Suprapubic skin (tissue), 4 donors: ENCODE results near the gene HIPK3.

Experiments
- EP300 ChIP-seq: sonication (generic); formaldehyde crosslinking; IDR thresholded peaks from one replicate; pipeline ENCODE4 v1.6.1; 2017; ENCODE audit warnings: antibody characterized with exemption
- POLR2AphosphoS5 ChIP-seq, 3 donors: sonication (generic); formaldehyde crosslinking; IDR thresholded peaks; one replicate each; pipeline ENCODE4 v1.6.1; 2017; ENCODE audit warnings: antibody characterized with exemption in 3 of 3

- TF ChIP-seq EP300 (no peak), POLR2AphosphoS5 (IDR thresholded peaks at IDR 0.05) (peak; percentile 63 to 68 (median 65))
Measured at GRCh38 chr11:33257897-33258630, 883 bp downstream of the HIPK3 start.
